T47D (cell line): ENCODE data around the gene CERS2.
"Not testable (repeated sequence)": the region's sequence is repeated elsewhere in the genome, so short reads cannot be mapped to it uniquely, and the experiment has no call there.

Source experiments
- DNase-seq, 2 experiments: peaks; one replicate each; pipeline versions ENCODE4 v3.0.0 to v3.0.0-alpha.2; 2011 to 2012; ENCODE audit warnings: low read depth in 1 of 2, low spot score in 1 of 2
- JUND ChIP-seq: IDR thresholded peaks from 2 replicates; pipeline ENCODE4 v1.6.1; 2012; ENCODE audit warnings: low read depth
- in situ Hi-C: cut with HindIII; loops from 2 replicates; pipeline ENCODE4 v1.10.0; 2016; ENCODE audit warnings: low sequenced_read_pairs, low pct_unique_long_range_greater_than_20kb

Gene CERS2

DNA sequence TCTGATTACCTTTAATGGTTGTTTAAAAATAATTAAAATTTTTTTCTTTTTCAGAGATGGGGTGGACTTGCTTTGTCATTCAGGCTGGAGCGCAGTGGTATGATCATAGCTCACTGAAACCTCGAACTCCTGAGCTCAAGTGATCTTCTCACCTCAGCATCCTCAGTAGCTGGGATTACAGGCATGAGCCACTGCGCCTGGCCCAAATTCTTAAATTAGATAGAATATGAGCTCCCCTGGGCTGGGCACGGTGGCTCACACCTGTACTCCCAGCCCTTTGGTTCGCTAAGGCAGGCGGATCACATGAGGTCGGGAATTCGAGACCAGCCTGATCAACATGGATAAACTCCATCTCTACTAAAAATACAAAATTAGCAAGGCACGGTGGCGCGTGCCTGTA, 17.0 kb downstream of the CERS2 start:
- in situ Hi-C loops: no loop called here
- TF ChIP-seq JUND: no peak

GRCh38 chr1:150955280-150955679, 19.4 kb downstream of the CERS2 start:
- DNase-seq: peak in 1 of 2 experiments; percentile 20
- in situ Hi-C loops: no loop called here
- no peak for TF ChIP-seq JUND

More for the DNA sequence above, 17.0 kb downstream of the CERS2 start:
- DNase-seq: no peak

DNA sequence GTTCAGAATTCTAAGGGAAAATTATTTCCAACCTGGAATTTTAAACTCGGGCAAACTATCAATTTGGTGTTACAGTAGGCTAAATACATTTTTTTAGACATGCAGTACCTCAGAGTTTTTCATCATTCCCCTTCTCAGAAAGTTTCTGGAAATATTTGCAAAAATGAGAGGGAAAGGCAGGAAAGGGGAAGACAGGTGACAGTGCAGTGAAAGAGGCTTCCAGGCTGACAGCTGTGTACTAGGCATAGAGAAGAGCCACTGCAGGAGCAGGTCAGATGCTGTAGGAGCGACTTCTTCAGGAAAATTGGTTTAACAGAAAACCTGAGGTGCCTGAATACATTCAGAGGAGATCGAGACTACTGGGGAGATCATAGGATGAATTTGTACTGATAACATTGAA, 19.9 kb downstream of the CERS2 start:
- no peak for DNase-seq
- in situ Hi-C loops: no loop called here
- TF ChIP-seq JUND: no peak

- no peak for DNase-seq
- no peak for TF ChIP-seq JUND
- in situ Hi-C loops: no loop called here
Observed at GRCh38 chr1:150944856-150945255, 29.8 kb downstream of the CERS2 start.

- no peak for DNase-seq
- no peak for TF ChIP-seq JUND
- in situ Hi-C loops: no loop called here
Observed at GRCh38 chr1:150931773-150932172, 42.9 kb downstream of the CERS2 start.

DNA sequence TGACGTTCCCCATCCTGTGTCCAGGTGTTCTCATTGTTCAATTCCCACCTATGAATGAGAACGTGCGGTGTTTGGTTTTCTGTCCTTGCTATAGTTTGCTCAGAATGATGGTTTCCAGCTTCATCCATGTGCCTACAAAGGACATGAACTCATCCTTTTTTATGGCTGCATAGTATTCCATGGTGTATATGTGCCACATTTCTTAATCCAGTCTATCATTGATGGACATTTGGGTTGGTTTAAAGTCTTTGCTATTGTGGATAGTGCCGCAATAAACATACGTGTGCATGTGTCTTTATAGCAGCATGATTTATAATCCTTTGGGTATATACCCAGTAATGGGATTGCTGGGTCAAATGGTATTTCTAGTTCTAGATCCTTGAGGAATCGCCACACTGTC, 45.9 kb downstream of the CERS2 start:
- in situ Hi-C loops, DNase-seq: not testable (repeated sequence)

DNA sequence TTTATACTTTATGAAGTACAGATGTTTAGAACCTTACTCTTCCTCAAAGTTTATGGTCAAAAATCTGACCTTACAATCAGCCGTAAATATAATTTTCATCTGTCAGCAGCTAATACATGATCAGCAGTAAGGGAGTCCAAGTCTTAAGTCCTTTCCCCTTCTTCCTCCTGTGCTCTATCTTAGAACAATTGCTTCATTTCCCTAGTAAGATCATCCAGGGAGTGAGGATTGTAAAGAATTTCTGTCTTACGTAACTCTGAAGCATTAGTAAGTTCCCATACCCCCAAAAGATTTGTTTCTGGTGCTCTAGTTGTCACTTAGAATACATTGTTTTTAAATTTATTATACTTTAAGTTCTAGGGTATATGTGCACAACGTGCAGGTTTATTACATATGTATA, 46.3 kb downstream of the CERS2 start:
- in situ Hi-C loops: no loop called here
- no peak for TF ChIP-seq JUND
- no peak for DNase-seq

- DNase-seq: no peak
- TF ChIP-seq JUND: no peak
- in situ Hi-C loops: no loop called here
Observed at GRCh38 chr1:150927624-150928023, 47.0 kb downstream of the CERS2 start.

GRCh38 chr1:150926097-150926741, 48.4 kb downstream of the CERS2 start, which contains the start of gene SETDB1:
Gene SETDB1, plus strand, starts transcription at chr1:150926363. Its CDS starts 1,352 bp downstream, at chr1:150927715.
- in situ Hi-C loops: no loop called here
- DNase-seq: peak; percentile 76 to 99
- no peak for TF ChIP-seq JUND

- in situ Hi-C loops: no loop called here
- DNase-seq: peak in 1 of 2 experiments; percentile 23
- no peak for TF ChIP-seq JUND
Observed at GRCh38 chr1:150925080-150925479, 49.6 kb downstream of the CERS2 start.

DNA sequence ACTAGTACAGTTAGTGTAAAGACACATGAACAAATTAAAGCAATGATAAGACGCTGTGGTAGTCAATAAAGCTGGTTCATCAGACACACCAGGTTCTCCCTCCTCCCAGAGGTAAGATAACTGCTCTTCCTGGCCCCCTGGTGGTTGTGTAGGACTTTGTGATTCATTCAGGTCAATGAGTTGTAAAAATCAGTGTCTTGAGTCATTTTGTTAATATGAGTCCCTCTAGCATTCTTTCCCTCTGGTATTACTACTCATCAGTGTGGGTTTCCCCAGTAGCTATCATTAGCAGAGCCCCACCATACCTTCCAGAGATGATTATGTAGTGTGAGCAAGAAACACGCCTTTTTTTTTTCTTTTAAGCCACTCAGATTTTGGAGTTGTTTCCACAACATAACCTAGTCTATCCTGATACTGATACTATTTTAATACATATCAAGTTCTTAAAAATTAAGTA, 52.1 kb downstream of the CERS2 start:
- peak; percentile 38 to 89 for DNase-seq
- no peak for TF ChIP-seq JUND
- in situ Hi-C loops: no loop called here

- TF ChIP-seq JUND: no peak
- no peak for DNase-seq
- in situ Hi-C loops: no loop called here
Observed at GRCh38 chr1:150917387-150917786, 57.2 kb downstream of the CERS2 start.
